IPS-15b (cell line): Measurements from ENCODE around the gene LSM3.

Experiments
- H3K27me3 ChIP-seq: one replicate; pipeline ENCODE4 v1.6.1; 2013; ENCODE audit warnings: low read length; ENCODE audit not compliant: control insufficient read depth, insufficient read depth
- H3K36me3 ChIP-seq: one replicate; pipeline ENCODE4 v1.6.1; 2013; ENCODE audit warnings: low read length; ENCODE audit not compliant: control insufficient read depth, insufficient read depth
- H3K4me1 ChIP-seq: one replicate; pipeline ENCODE4 v1.6.1; 2013; ENCODE audit warnings: mild to moderate bottlenecking, low read length; ENCODE audit not compliant: control insufficient read depth, insufficient read depth
- H3K4me3 ChIP-seq: one replicate; pipeline ENCODE4 v1.5.1; 2013; ENCODE audit warnings: low read depth, low read length
- H3K9ac ChIP-seq: one replicate; pipeline ENCODE4 v1.6.1; 2013; ENCODE audit warnings: low read depth, mild to moderate bottlenecking, low read length
- H3K9me3 ChIP-seq: one replicate; pipeline ENCODE4 v1.6.1; 2013; ENCODE audit warnings: mild to moderate bottlenecking, low read length; ENCODE audit not compliant: control insufficient read depth, insufficient read depth

The LSM3 gene

DNA sequence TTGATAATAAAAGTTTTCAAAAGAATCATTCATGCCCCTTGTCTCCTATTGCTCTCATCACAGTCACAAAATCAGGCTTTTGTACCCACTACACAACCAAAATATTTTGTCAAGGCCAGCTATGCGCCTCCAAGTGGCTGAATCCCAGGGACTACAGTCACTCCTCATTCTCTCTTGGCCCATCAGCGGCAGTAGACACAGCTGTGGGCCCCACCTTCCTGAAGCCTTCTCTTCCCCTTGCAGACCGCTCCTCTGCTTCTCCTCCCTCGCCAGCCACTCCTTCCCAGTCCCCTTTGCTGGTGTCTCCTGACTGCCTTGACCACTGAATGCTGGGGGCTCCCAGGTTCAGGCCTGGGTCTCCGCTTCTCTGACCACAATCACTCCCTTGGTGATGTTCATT, 52.1 kb downstream of the LSM3 start:
- no peaks in the 10 kb centered on the region for H3K4me1 ChIP-seq

DNA sequence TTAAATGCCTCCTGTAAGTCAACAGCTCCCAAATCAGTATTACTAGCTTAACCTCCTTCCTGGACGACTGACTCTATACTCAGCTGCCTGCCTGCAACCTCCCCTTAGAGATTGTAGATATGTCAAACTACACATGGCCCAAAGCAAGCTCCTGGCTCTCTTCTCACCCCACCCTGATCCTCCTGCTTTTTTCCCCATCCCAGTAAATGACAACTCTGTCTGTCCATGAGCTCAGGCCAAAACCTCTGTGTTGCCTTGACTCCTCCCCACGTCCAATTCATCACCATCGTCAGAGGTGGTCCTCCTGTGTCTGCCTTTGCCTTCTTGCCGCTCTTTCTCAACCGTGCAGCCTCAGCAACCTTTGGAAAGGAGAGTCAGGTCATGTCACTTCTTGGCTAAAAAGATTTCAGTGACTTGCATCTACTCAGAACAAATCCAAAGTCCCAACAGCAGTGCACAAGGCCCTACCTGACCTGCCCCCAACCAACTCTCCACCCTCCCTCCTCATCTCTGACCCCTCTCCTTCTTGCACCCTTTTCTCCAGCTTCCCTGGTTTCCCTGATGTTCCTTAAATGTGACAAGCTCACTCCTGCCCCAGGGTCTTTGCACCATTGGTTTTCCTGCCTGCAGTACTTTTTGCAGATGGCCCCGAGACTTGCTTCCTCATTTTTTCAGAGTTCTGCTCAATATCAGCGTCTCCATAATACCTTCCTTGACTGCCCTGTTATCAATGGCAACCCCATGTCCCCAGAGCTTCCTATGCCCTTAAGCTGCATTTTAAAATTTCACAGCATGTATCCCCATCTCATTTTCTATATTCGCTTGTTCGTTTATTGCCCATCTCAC, 52.8 kb downstream of the LSM3 start:
- Histone ChIP-seq H3K4me1 (no peaks in the 10 kb centered on the region), H3K9ac (no peak overlapping the region), H3K36me3 (no peaks in the 10 kb centered on the region), H3K9me3 (no peaks in the 10 kb centered on the region), H3K27me3 (no peaks in the 10 kb centered on the region), H3K4me3 (no peak overlapping the region)

More for the DNA sequence above, 52.1 kb downstream of the LSM3 start:
- Histone ChIP-seq H3K36me3 (no peaks in the 10 kb centered on the region), H3K4me3 (no peak overlapping the region), H3K9me3 (no peaks in the 10 kb centered on the region), H3K27me3 (no peaks in the 10 kb centered on the region), H3K9ac (no peak overlapping the region)

DNA sequence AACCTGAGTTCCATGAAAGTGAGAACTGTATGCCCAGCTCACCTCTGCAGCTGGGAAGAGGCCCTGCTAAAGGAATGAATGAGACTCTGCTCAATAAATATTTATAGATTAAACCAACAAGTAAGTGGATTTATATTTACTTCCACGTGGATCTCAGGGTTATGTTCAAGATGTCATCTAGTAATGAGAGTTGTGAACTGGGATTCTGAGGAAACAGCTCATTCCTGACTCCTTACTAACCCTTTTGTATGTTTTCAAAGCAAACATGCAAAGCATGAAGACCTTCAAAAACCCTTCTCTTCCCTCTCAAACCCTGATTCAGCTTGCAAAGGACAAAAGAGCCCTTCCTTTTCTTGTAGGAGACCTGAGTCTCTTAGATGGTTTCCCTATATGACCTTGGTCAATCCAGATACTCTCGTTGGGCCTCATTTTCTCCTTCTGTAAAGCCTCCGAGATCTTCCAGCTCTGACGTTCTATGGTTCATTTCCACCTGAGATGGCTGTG, 53.4 kb downstream of the LSM3 start:
- H3K4me3 ChIP-seq: no peak overlapping the region
- H3K9ac ChIP-seq: no peak overlapping the region
- H3K9me3 ChIP-seq: no peaks in the 10 kb centered on the region
- H3K36me3 ChIP-seq: no peaks in the 10 kb centered on the region
- no peaks in the 10 kb centered on the region for H3K27me3 ChIP-seq
- no peaks in the 10 kb centered on the region for H3K4me1 ChIP-seq

DNA sequence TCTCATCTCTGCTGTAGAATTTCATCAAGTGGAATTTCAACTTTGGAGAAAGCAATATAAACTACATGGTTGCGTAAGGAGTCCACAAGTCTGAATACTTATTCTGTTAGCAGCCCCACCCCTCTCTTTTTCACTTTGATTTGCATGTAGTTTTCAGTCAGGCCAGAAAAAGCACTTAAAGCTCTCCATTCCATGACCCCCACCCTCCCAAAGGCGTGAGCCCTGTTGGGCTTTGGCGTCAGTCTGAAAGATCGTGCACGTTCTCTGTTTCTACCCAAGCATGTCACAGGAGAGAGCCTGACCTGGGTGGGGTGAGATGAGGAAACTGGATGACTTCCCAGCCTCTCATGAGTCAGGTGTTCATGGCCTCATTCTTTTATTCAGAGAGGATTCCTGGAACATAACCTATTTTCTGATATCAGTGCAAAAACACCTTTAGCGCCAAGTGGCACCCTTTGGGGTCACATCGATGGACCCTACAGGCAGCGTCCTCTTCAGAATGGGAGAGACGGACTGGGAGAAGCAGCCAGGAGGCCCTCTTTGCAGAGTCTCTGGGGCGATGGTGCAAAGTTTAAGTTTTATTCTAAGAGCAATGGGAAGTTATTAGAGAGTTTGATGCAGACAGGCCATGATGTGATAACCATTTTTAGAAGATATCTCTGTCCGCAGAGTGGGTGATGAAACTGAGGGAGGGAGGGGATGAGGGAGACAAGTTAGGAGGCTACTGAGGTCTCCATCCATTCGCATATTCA, 55.8 kb downstream of the LSM3 start:
- Histone ChIP-seq H3K9me3 (no peaks in the 10 kb centered on the region), H3K4me3 (no peak overlapping the region), H3K36me3 (no peaks in the 10 kb centered on the region), H3K9ac (no peak overlapping the region), H3K4me1 (no peaks in the 10 kb centered on the region), H3K27me3 (no peaks in the 10 kb centered on the region)

DNA sequence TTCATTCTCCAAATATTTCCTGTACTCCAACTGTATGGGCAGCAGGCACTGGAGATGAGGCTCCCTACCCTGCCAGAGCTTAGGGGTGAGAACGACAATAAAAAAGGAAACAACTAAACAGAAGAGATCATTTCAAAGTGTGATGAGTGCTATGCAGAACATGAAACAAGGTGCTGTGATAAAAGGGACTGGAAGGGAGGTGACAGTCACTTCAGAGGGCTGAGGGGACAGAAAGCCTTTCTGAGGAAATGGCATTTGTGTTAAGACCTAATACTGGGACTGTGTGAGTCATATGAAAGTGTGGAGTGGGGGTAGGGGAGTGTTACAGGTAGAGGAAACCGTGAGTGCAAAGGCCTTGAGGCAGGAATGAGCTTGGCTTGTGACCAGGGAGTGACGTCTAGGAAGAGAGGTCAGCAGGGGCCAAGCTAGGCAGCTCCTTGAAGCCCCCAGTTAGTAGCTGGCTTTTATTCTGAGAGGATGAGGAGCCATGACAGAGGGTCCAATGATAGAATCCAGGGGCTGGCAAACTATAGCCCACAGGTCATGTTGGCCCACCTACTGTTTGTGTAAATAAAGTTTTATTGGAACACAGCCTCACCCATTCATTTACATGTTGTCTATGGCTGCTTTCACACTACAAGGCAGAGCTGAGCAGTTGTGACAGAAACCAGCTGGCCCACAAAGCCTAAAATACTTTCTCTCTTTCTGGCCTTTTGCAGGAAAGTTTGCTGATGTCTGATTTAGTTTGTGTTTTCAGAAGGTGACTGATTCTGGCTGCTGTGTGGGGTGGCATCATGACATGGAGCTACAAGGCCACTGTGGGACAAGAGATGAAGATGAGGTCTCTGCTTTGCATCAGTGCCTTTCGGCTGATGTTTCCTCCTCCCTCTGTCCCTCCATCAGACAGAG, 56.6 kb downstream of the LSM3 start:
- Histone ChIP-seq H3K36me3 (no peaks in the 10 kb centered on the region), H3K4me1 (no peaks in the 10 kb centered on the region), H3K9ac (no peak overlapping the region), H3K4me3 (no peak overlapping the region), H3K27me3 (no peaks in the 10 kb centered on the region), H3K9me3 (no peaks in the 10 kb centered on the region)

DNA sequence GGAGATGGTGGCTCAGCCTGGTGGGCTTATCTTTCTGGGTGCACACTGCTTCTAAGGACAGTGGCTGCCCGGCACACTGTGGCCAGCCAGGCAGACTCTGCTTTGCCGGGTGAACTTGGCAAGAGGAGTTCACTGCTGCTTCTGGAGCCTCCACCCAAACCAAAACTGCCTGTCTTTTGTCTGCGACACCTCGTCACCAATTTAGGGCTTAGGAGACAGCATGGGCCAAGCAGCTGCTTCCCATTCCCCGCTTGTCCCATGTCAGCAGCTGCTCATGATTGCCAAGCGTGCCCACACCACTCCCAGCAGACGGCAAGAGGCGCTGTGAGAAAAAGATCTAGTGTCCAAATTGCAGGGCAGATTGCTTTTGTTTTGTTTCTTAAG, 57.3 kb downstream of the LSM3 start:
- no peaks in the 10 kb centered on the region for H3K4me1 ChIP-seq
- no peaks in the 10 kb centered on the region for H3K36me3 ChIP-seq
- H3K9me3 ChIP-seq: no peaks in the 10 kb centered on the region
- no peaks in the 10 kb centered on the region for H3K27me3 ChIP-seq
- H3K4me3 ChIP-seq: no peak overlapping the region
- no peak overlapping the region for H3K9ac ChIP-seq

DNA sequence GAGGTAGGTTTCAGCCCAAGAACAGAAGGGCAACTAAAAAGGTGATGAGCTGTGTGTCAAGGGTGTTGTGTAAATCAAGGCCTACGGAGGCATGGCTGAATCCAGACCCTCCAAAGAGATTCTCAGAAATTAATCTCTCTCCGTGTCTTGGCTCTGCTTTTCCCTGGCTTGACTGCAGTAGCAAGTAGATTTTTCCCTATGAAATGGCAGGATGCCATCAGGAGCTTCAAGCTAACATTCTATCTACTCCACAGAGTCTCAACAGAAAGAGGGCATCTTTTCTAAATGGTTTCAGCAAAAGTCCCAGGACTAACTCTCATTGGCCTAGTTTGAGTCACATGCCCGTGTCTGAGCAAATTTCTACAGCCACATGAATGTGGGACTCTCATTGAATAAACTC, 58.3 kb downstream of the LSM3 start:
- no peaks in the 10 kb centered on the region for H3K27me3 ChIP-seq
- H3K4me3 ChIP-seq: no peak overlapping the region
- H3K9ac ChIP-seq: no peak overlapping the region
- H3K4me1 ChIP-seq: no peaks in the 10 kb centered on the region
- H3K36me3 ChIP-seq: no peaks in the 10 kb centered on the region
- no peaks in the 10 kb centered on the region for H3K9me3 ChIP-seq

DNA sequence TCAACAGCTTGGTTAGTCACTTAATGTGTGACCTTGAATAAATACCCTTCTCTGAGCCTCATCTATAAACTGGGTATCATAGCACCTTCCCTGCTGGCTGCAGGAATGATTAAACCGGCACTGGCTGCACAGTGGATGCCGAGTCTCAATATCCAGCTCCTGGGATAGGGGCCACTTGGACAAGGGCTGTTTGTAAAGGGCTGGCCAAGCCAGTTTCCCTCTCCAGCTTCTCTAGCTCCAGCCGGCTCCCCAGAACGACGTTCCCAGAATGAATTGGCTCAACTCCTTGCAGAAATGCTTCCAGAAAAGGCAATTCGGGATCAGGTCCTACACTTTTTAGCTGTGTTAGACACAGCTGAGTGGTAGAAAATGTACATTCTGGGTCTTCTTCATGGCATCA, 58.8 kb downstream of the LSM3 start:
- Histone ChIP-seq H3K9ac (no peak overlapping the region), H3K27me3 (no peaks in the 10 kb centered on the region), H3K9me3 (no peaks in the 10 kb centered on the region), H3K4me3 (no peak overlapping the region), H3K36me3 (no peaks in the 10 kb centered on the region), H3K4me1 (no peaks in the 10 kb centered on the region)

DNA sequence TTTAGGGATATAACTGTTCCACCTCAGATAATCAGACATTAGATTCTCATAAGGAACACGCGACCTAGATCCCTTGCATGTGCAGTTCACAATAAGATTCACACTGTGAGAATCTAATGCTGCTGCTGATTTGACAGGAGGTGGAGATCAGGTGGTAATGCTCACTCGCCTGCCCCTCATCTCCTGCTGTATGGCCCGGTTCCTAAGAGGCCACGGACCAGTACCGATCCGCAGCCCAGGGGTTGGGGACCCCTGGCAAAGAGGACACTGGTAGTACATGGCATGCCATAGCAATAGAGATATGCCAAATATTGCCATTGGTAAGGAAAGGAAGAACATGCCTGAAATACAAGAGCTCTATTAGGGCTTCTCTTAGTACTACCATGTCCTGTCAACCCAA, 59.7 kb downstream of the LSM3 start:
- Histone ChIP-seq H3K27me3 (no peaks in the 10 kb centered on the region), H3K9ac (no peak overlapping the region), H3K9me3 (no peaks in the 10 kb centered on the region), H3K36me3 (no peaks in the 10 kb centered on the region), H3K4me1 (no peaks in the 10 kb centered on the region), H3K4me3 (no peak overlapping the region)

DNA sequence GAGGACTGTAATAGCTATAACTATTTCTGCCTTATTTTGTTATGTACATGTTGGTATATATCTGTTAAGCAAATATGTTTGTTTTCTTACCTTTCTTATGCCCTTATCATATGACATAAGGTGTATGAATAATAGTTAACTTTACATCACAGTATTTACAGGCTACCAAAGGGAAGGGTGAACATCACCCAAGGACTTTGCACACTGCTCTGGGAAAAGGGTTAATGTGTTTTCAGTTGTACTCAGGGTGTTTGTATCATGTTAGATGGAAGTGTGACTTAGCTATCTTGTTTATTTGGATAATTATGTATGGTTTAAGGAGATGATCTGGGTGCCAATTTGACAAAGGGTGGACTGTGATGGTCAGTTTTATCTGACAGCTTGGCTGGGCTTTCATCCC, 60.3 kb downstream of the LSM3 start:
- H3K4me1 ChIP-seq: no peaks in the 10 kb centered on the region
- no peaks in the 10 kb centered on the region for H3K36me3 ChIP-seq
- H3K9ac ChIP-seq: no peak overlapping the region
- no peak overlapping the region for H3K4me3 ChIP-seq
- H3K9me3 ChIP-seq: no peaks in the 10 kb centered on the region
- H3K27me3 ChIP-seq: no peaks in the 10 kb centered on the region

DNA sequence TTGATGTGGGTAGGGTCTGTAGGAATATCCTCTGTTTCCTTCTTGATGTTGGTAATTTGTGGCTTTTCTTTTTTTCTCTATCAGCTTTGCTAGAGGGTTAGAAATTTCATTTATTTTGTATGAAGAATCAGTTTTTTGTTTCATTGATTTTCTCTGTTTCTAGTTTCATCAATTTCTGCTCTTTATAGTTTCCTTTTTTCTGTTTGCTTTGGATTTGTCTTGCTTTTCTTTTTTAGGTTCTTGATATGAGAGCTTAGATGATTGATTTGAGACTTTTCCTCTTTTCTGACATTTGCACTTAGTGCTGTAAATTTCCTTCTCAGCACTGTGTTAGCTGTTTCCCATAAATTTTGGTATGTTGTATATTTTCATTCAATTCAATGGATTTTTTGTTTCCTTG, 61.3 kb downstream of the LSM3 start:
- H3K27me3 ChIP-seq: no peaks in the 10 kb centered on the region
- H3K9ac ChIP-seq: no peak overlapping the region
- no peaks in the 10 kb centered on the region for H3K36me3 ChIP-seq
- no peaks in the 10 kb centered on the region for H3K9me3 ChIP-seq
- H3K4me1 ChIP-seq: no peaks in the 10 kb centered on the region
- H3K4me3 ChIP-seq: no peak overlapping the region
